IMR-90 (cell line): Measurements from ENCODE around the gene ZNF525. TPM values are rescaled to one million over a fixed set of nuclear protein-coding genes. Genes with fewer than 3 reads are reported as not detected.

Experiments used
- ATAC-seq: fragments of 200-7000 bp; cut with Tn5 transposase; 2 replicates; pipeline ENCODE4 v1.9.1; 2020; ENCODE audit warnings: low read depth, mild to moderate bottlenecking, moderate library complexity
- BruUV-seq: library from RNA; stranded (reverse); fragments of 400-500 nt; replicated peaks from 2 replicates; lab custom pipeline; 2021; lab: Mats Ljungman, UMichigan
- CTCF ChIA-PET: fragments of 300-600 bp; formaldehyde crosslinking; extraction: SDS; loops from one replicate; lab custom pipeline; 2021; ENCODE audit warnings: antibody characterized with exemption; lab: Yijun Ruan, JAX
- POLR2A ChIA-PET: fragments of 300-600 bp; sonication (Branson Sonifier 250); formaldehyde crosslinking; loops from one replicate; lab custom pipeline; 2022; ENCODE audit warnings: antibody characterized with exemption; ENCODE audit not compliant: unreplicated experiment; lab: Charles Lee
- DNase-seq: peaks from one replicate; pipeline ENCODE4 v3.0.0; 2013
- H2AFZ ChIP-seq: replicated peaks from 2 replicates; pipeline ENCODE3; 2013; ENCODE audit warnings: low read length, mild to moderate bottlenecking; ENCODE audit not compliant: poor library complexity
- H2AK5ac ChIP-seq: 2 replicates; pipeline ENCODE4 v1.6.1; 2013; ENCODE audit warnings: low read depth, low read length, inconsistent platforms
- H2AK9ac ChIP-seq: replicated peaks from 2 replicates; pipeline ENCODE3; 2013; ENCODE audit warnings: mild to moderate bottlenecking, low read depth, low read length, moderate library complexity; ENCODE audit not compliant: poor library complexity
- H2BK120ac ChIP-seq: 2 replicates; pipeline ENCODE4 v1.6.1; 2013; ENCODE audit warnings: low read depth, low read length, inconsistent platforms
- H2BK15ac ChIP-seq: 3 replicates; pipeline ENCODE4 v1.6.1; 2013; ENCODE audit warnings: low read depth, low read length, inconsistent platforms
- H2BK20ac ChIP-seq: 2 replicates; pipeline ENCODE4 v1.6.1; 2013; ENCODE audit warnings: low read depth, mild to moderate bottlenecking, inconsistent platforms, low read length, moderate library complexity
- H2BK5ac ChIP-seq: 2 replicates; pipeline ENCODE4 v1.6.1; 2013; ENCODE audit warnings: mild to moderate bottlenecking, low read depth, low read length, inconsistent platforms; ENCODE audit not compliant: poor library complexity, severe bottlenecking
- H3K14ac ChIP-seq: replicated peaks from 2 replicates; pipeline ENCODE4 v1.6.1; 2013; ENCODE audit warnings: low read depth, low read length, inconsistent platforms
- H3K18ac ChIP-seq: 2 replicates; pipeline ENCODE4 v1.6.1; 2013; ENCODE audit warnings: low read depth, low read length, control low read depth
- H3K23ac ChIP-seq: 2 replicates; pipeline ENCODE4 v1.6.1; 2013; ENCODE audit warnings: low read depth, low read length, inconsistent platforms
- H3K27ac ChIP-seq: 2 replicates; pipeline ENCODE4 v1.5.1; 2013; ENCODE audit warnings: mild to moderate bottlenecking, control low read depth, low read length; ENCODE audit not compliant: insufficient read depth
- H3K27me3 ChIP-seq: 2 replicates; pipeline ENCODE4 v1.6.1; 2013; ENCODE audit warnings: low read length; ENCODE audit not compliant: control insufficient read depth, insufficient read depth
- H3K36me3 ChIP-seq: 2 replicates; pipeline ENCODE4 v1.6.1; 2013; ENCODE audit warnings: low read length, mixed read lengths; ENCODE audit not compliant: control insufficient read depth, insufficient read depth
- H3K4ac ChIP-seq: 2 replicates; pipeline ENCODE4 v1.6.1; 2013; ENCODE audit warnings: low read depth, low read length, inconsistent platforms
- H3K4me1 ChIP-seq: 2 replicates; pipeline ENCODE4 v1.6.1; 2013; ENCODE audit warnings: low read length, mixed read lengths; ENCODE audit not compliant: control insufficient read depth, insufficient read depth
- H3K4me2 ChIP-seq: 2 replicates; pipeline ENCODE4 v1.6.1; 2013; ENCODE audit warnings: low read depth, mild to moderate bottlenecking, control low read depth, low read length, moderate library complexity
- H3K4me3 ChIP-seq: 2 replicates; pipeline ENCODE4 v1.5.1; 2013; ENCODE audit warnings: low read depth, mild to moderate bottlenecking, control low read depth, low read length, moderate library complexity; ENCODE audit not compliant: insufficient read depth
- H3K56ac ChIP-seq: 2 replicates; pipeline ENCODE4 v1.6.1; 2013; ENCODE audit warnings: low read length, inconsistent platforms; ENCODE audit not compliant: insufficient read depth; ENCODE audit errors: extremely low read depth
- H3K79me1 ChIP-seq, 2 experiments: 2 replicates each; pipeline ENCODE4 v1.6.1; 2013; ENCODE audit warnings: low read length in 2 of 2, inconsistent platforms in 1 of 2, low read depth in 1 of 2
- H3K9ac ChIP-seq: 2 replicates; pipeline ENCODE4 v1.6.1; 2013; ENCODE audit warnings: low read depth, low read length, control low read depth
- H3K9me1 ChIP-seq: 2 replicates; pipeline ENCODE4 v1.6.1; 2013; ENCODE audit warnings: low read length, inconsistent platforms; ENCODE audit not compliant: insufficient read depth
- H3K9me3 ChIP-seq: 2 replicates; pipeline ENCODE4 v1.6.1; 2013; ENCODE audit warnings: low read length; ENCODE audit not compliant: control insufficient read depth, insufficient read depth
- H4K20me1 ChIP-seq: 2 replicates; pipeline ENCODE4 v1.6.1; 2013; ENCODE audit warnings: low read length, inconsistent platforms; ENCODE audit not compliant: insufficient read depth
- H4K5ac ChIP-seq: 2 replicates; pipeline ENCODE4 v1.6.1; 2013; ENCODE audit warnings: mild to moderate bottlenecking, low read depth, low read length, control low read depth
- H4K8ac ChIP-seq, 2 experiments: 2 replicates each; pipeline ENCODE4 v1.6.1; 2013; ENCODE audit warnings: low read depth in 2 of 2, low read length in 2 of 2, control low read depth in 1 of 2, inconsistent platforms in 1 of 2
- H4K91ac ChIP-seq: 2 replicates; pipeline ENCODE4 v1.6.1; 2013; ENCODE audit warnings: low read depth, low read length, inconsistent platforms; ENCODE audit not compliant: insufficient read depth
- MAZ ChIP-seq: IDR thresholded peaks from 2 replicates; pipeline ENCODE4 v1.6.1; 2012; ENCODE audit warnings: low read depth, mild to moderate bottlenecking, low read length, improper control_type of control experiment, moderate library complexity, borderline replicate concordance
- RAD21 ChIP-seq: IDR thresholded peaks from 2 replicates; pipeline ENCODE4 v1.6.1; 2012; ENCODE audit warnings: low read length, improper control_type of control experiment
- SMC3 ChIP-seq: fragments of 150-350 bp; IDR thresholded peaks from 2 replicates; pipeline ENCODE4 v1.6.1; 2016; ENCODE audit warnings: low read depth, mild to moderate bottlenecking, antibody characterized with exemption, low read length, moderate library complexity
- WGBS, 2 experiments: methylation state at CpG; one replicate each; pipeline versions ENCODE4 v1.1.5 to v1.1.7; 2013; ENCODE audit warnings: missing lambda C conversion rate in 2 of 2; ENCODE audit not compliant: insufficient read length in 1 of 2; ENCODE audit errors: extremely low coverage in 2 of 2; 5-methylcytosine and 5-hydroxymethylcytosine counted together
- dilution Hi-C: fragments of 300-500 bp; cut with HindIII; formaldehyde crosslinking; loops from one replicate; pipeline ENCODE4 v1.14.3; 2018; ENCODE audit warnings: low sequenced_read_pairs; ENCODE audit not compliant: unreplicated experiment
- in situ Hi-C: fragments of 300-500 bp; cut with MboI; formaldehyde crosslinking; loops from 3 replicates; pipeline ENCODE4 v1.14.3; 2019; ENCODE audit warnings: low sequenced_read_pairs, inconsistent platforms, mixed read lengths
- intact Hi-C: fragments of 100-400 bp; cut with micrococcal nuclease; formaldehyde crosslinking; loops from 2 replicates; pipeline ENCODE4 v1.10.0; 2022
- polyA plus RNA-seq, 3 experiments: library from polyadenylated mRNA; depleted of rRNA; stranded (reverse); fragments of >200 nt; gene quantifications; 2 replicates each; pipeline ENCODE4 v1.2.3, GENCODE V29; 2012; ENCODE audit warnings: low replicate concordance in 1 of 3
- total RNA-seq: library from RNA; depleted of rRNA; stranded (reverse); fragments of >200 nt; gene quantifications from 2 replicates; pipeline ENCODE4 v1.2.3, GENCODE V29; 2012

ZNF525 gene
- total and polyA plus RNA-seq, 2 of the 4 experiments (the other 2 are of a cell fraction): 1.4 to 4.5 TPM

GRCh38 chr19:53372196-53372595 is 6.7 kb downstream of the ZNF525 start:
- H2BK20ac ChIP-seq: no peak overlapping the region
- H3K23ac ChIP-seq: no peak overlapping the region
- BruUV-seq: no TSS peak
- H3K4ac ChIP-seq: no peak overlapping the region
- no CpG with 5 or more reads among the region's 4 CpGs for WGBS, 2 experiments
- intact Hi-C loops: no loop called here
- H3K4me1 ChIP-seq: no peaks in the 10 kb centered on the region
- no peak for TF ChIP-seq MAZ
- TF ChIP-seq SMC3: no peak
- no peak for TF ChIP-seq RAD21
- H4K8ac ChIP-seq: no peak overlapping the region
- H3K56ac ChIP-seq: no peak overlapping the region
- H2AK9ac ChIP-seq: no peak overlapping the region
- H3K27me3 ChIP-seq: no peaks in the 10 kb centered on the region
- in situ Hi-C loops: no loop called here
- H2BK5ac ChIP-seq: no peak overlapping the region
- ChIA-PET POLR2A (no interaction called here), CTCF (no interaction called here)
- no peak overlapping the region for H2AK5ac ChIP-seq
- no peak overlapping the region for H3K9ac ChIP-seq
- H3K4me3 ChIP-seq: no peak overlapping the region
- no peaks in the 10 kb centered on the region for H3K9me1 ChIP-seq
- H3K36me3 ChIP-seq: 0 out of 2 replicates have a peak, but pooled peaks cover 3% of the 10 kb centered on the region
- H3K14ac ChIP-seq: no peak overlapping the region
- dilution Hi-C loops: no loop called here
- H4K20me1 ChIP-seq: no peaks in the 10 kb centered on the region
- no peak overlapping the region for H2BK120ac ChIP-seq
- H4K91ac ChIP-seq: no peak overlapping the region
- no peaks in the 10 kb centered on the region for H3K9me3 ChIP-seq
- no peak for ATAC-seq
- no peak for DNase-seq
- no peaks in the 10 kb centered on the region for H3K79me1 ChIP-seq
- no peak overlapping the region for H3K18ac ChIP-seq
- no peak overlapping the region for H3K4me2 ChIP-seq
- no peak overlapping the region for H3K27ac ChIP-seq
- H4K5ac ChIP-seq: no peak overlapping the region
- no peak overlapping the region for H2BK15ac ChIP-seq
- no peak overlapping the region for H2AFZ ChIP-seq
